Measurements from ENCODE around the gene PDXK. TPM values are rescaled to one million over a fixed set of nuclear protein-coding genes. Genes with fewer than 3 reads are reported as not detected.

The PDXK gene
- total and polyA plus RNA-seq, 2 donors (not counting 3 experiments of a cell fraction or from before 2014, with no cell fraction given) = 44.2 to 59.1 TPM

GRCh38 chr21:43789276-43790009 lies 70.5 kb downstream of the PDXK start, which contains the start of gene RRP1:
Gene RRP1, plus strand, starts transcription at chr21:43789577. Its CDS starts 53 bp downstream, at chr21:43789630.
- peak; percentile 77 for FAIRE-seq
- Histone ChIP-seq H3K9ac (replicated peaks; ENCODE audit: extremely low read depth, insufficient read depth, low read length) (peak within 1 kb of the TSS; percentile 81), H3K27ac (ENCODE audit: insufficient read depth, low read depth, low read length) (peak within 1 kb of the TSS; percentile 59), H3K4me3 (replicated peaks in 1 of 3; ENCODE audit: insufficient read depth in 1 of 3, low read depth in 1 of 3, low read length in 3 of 3) (peak within 1 kb of the TSS; percentile 85 to 95 (median 91)), H3K9me3 (replicated peaks; ENCODE audit: control insufficient read depth, insufficient read depth, low read length) (no peaks in the 10 kb centered on the region), H3K4me2 (ENCODE audit: insufficient read depth, low read length) (peak within 1 kb of the TSS; percentile 81), H2AFZ (ENCODE audit: low read depth, low read length) (peak within 1 kb of the TSS; percentile 86), H3K36me3 (ENCODE audit: control insufficient read depth in 2 of 2, extremely low read depth in 1 of 2, insufficient read depth in 2 of 2, low read length in 2 of 2) (peaks cover 10 to 24% of the 10 kb centered on the region in 2 experiments), H4K20me1 (replicated peaks; ENCODE audit: control insufficient read depth, extremely low read depth, insufficient read depth, low read length) (no peaks in the 10 kb centered on the region), H3K4me1 (ENCODE audit: control insufficient read depth, extremely low read depth, insufficient read depth, low read length) (peaks cover 7% of the 10 kb centered on the region), H3K27me3 (ENCODE audit: control insufficient read depth in 2 of 2, insufficient read depth in 2 of 2, low read length in 2 of 2) (no peaks in the 10 kb centered on the region), H3K9me1 (replicated peaks; ENCODE audit: control insufficient read depth, extremely low read depth, insufficient read depth, low read length) (no peaks in the 10 kb centered on the region), H3K79me2 (ENCODE audit: control insufficient read depth, insufficient read depth, low read length) (peaks cover 48% of the 10 kb centered on the region)
- intact Hi-C loops (cut with micrococcal nuclease) = loop anchor here (5.0 kb wide), 1 partner anchor 62 kb away; no protein-coding TSS in a partner anchor
- TF ChIP-seq GATA2 (IDR thresholded peaks at IDR 0.05; ENCODE audit: insufficient read depth, insufficient read length, low read depth, low read length) (no peak), EZH2 (IDR thresholded peaks at IDR 0.05; ENCODE audit: borderline replicate concordance, low read depth, low read length, severe bottlenecking) (no peak), POLR2A (IDR thresholded peaks at IDR 0.05; ENCODE audit: low read depth, low read length) (peak; percentile 96), POLR2AphosphoS5 (IDR thresholded peaks at IDR 0.05; ENCODE audit: insufficient read depth, low read depth, low read length) (peak; percentile 98), FOS (IDR thresholded peaks at IDR 0.05; ENCODE audit: borderline replicate concordance, insufficient read depth, low read length) (no peak), CTCF (IDR thresholded peaks at IDR 0.05; ENCODE audit: extremely low read depth in 1 of 2, insufficient read depth in 1 of 2, low read depth in 1 of 2, low read length in 2 of 2) (peak; percentile 79 to 98), JUN (IDR thresholded peaks at IDR 0.05; ENCODE audit: borderline replicate concordance, insufficient read depth, insufficient read length, low read depth) (no peak), MYC (IDR thresholded peaks at IDR 0.05; ENCODE audit: low read depth, low read length) (peak; percentile 84), MAX (IDR thresholded peaks at IDR 0.05; ENCODE audit: insufficient read depth, insufficient read length) (peak; percentile 59)
- DNase-seq (ENCODE audit: low read depth, low spot score) = peak; percentile 91
- ChIA-PET POLR2A (no interaction called here), CTCF (interaction anchor here (0.7 to 2.2 kb wide), 11 partner anchors 11 to 186 kb away, joined by 3 to 10 read pairs (median 3); no protein-coding TSS in a partner anchor)
- dilution Hi-C loops (cut with MboI; ENCODE audit: extremely low pct_ligation_motif_present, low sequenced_read_pairs) = no loop called here
- no TSS peak for BruUV-seq (replicated peaks)

All from endothelial cell of umbilical vein (primary cell).